GM19099 (cell line): ENCODE data around the gene WNK2.

Source experiments
- POLR2A ChIP-seq: IDR thresholded peaks from 3 replicates; pipeline ENCODE4 v1.6.1; 2011; ENCODE audit warnings: low read depth; ENCODE audit not compliant: insufficient read length; ENCODE audit errors: extremely low read depth

Gene WNK2

GRCh38 chr9:93254806-93255493, 71.0 kb downstream of the WNK2 start:
- TF ChIP-seq POLR2A, result no peak

DNA sequence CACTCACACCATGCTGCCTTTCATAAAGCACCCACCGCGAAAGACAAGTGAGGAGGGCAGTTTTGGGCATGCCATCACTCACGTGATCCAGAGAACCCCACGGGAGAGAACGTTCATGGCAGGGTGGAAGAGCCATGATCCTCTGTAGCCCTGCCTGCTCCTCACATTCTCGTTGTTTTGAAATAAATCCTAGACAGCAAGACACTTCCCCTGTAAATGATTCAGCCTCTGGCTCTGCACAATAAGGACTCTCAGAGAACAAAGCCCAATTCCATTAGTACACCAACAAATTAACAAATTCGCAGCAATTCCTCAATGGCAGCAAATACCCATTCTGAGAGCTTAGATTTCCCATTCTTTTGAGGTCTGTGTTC, 71.5 kb downstream of the WNK2 start:
- no peak for TF ChIP-seq POLR2A

DNA sequence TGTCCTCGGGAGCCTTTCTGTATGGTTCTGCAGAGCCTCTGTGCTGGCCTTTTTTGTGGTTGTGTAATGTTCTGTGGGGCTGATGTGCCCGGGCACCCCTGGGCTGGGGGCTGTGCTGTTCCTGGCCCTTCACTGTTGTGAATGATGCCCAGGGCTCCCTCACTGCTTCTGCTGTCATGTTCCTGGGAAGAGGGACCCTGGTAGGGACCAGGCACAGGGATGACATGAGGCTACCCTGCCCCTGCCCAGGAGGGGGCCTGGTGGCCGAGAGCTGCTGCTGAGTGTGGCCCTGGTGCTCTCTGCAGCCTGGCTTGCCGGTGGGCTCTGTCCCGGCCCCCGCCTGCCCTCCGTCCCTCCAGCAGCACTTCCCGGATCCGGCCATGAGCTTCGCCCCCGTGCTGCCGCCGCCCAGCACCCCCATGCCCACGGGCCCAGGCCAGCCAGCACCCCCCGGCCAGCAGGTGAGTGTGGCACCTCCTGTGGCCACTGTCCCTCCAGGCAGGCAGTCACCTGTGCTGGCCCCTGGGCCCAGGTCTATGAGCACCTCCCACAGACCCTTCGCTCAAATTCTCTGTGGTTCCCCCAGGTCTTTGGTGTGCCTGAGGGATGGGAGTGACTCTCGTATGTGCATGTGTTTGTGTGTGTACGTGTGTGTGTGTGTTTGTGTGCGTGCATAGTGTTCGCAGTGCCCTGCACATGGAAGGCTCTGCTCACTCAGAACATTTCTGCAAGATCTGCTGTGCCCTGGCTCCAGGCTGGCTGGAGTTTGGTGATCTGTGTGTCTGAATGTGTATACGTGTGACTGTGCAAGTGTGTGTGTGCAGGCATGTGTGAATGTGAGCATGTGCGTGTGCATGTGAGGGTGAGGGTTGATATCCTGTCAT, 72.3 kb downstream of the WNK2 start:
- TF ChIP-seq POLR2A, result no peak

GRCh38 chr9:93256878-93257807, 73.2 kb downstream of the WNK2 start:
- no peak for TF ChIP-seq POLR2A

DNA sequence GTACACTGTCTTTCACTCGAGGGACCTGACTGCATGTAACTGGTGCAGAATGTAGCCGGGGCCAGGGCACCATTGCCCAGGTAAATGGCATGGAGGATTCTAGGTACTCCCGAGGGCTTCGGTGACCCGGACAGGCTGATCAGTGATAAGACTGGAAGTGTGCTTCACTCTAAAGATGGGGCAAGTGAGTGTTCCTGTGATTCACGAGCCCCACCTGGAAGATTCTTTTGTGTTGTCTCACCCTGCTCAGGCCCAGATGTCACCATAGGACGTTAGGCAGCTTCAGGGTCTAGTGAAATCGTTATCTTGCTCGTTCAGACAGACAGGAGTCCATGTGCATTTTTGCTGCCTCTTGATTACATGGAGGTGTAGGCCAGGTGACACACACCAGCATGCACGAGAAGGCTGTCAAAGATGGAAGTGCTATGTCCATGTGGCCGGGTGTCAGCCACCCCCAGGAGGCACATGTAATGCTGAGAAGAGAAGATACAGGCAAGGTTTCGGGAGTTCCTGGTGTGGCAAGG, 73.9 kb downstream of the WNK2 start:
- no peak for TF ChIP-seq POLR2A

DNA sequence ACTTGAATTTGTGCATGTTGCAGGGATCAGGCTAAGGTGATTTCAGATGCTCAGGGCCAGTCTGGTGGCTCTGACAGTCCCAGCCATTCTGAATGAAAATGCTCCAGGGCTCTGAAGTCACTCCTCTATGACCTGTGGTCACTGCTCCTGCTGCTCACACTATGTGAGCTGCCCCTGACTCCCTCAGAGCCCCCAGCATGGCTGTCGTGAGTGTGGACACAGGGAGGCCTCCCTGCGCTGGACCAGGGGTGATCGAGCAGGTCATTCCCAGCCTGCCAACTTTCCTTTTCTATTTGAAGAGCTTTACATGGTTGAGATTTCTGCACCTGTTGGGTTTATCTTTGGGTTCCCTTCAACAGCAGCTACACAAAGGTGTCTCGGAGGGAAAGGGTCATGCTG, 74.5 kb downstream of the WNK2 start:
- TF ChIP-seq POLR2A, result no peak

- TF ChIP-seq POLR2A, result no peak
Observed at GRCh38 chr9:93258818-93259489, 75.0 kb downstream of the WNK2 start.

DNA sequence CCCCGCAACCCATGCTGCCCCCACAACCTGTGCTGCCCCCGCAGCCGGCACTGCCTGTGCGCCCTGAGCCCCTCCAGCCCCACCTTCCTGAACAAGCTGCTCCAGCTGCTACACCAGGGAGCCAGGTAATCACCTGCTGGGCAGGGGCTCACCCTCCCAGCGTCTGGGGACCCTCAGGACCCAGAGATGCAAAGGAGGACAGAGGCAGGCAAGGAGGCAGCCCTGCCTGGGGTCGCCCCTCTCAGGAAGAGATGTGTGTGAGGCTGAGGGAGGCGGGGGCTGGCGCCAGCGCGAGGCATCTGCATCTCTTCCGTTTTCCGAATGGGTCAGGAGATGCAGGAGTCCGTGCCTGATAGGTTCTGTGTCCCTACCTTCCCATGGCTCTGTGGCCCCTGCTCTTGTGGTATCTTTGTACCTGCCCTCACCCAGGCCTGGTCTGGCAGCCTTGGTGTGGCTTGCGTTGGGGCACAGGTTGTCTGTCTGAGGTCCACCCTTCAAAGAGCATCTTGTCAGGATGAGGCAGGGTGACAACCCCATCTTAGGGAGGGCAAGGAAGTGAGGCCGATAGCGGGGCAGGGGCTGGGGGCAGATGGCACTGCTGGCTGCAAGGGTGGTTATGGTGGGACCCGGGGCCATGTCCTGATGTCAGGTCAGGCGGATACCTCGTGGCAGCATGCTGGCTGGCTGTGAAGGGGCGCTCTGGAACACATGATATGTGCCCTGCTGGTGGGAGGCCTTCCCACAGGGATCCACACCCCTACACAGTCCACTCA, 75.7 kb downstream of the WNK2 start:
- TF ChIP-seq POLR2A, result no peak

GRCh38 chr9:93260263-93261066, 76.5 kb downstream of the WNK2 start:
- no peak for TF ChIP-seq POLR2A

DNA sequence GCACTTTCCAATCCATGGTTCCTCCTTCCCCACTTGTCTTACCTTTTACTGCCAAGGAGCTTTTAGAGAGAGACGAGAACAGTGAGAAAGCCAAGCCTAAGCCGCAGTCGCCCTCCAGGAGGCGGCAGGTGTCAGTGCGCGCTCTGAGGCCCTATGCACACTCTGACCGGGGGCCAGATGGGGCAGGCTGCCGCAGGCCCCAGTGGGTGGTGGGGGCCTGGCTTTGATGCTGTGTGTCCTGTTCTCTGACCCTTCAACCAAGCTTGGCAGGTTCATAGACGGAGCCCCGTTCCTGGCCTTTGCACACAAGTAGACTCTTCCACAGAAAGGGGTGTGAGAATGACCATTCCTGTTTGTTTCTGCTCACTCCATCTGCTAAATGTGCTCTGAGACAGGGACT, 77.3 kb downstream of the WNK2 start:
- no peak for TF ChIP-seq POLR2A

- no peak for TF ChIP-seq POLR2A
Observed at GRCh38 chr9:93261735-93262523, 78.0 kb downstream of the WNK2 start.
